Glutamatergic neuron (in vitro differentiated cells): Measurements from ENCODE around the gene AGBL5. TPM values are rescaled to one million over a fixed set of nuclear protein-coding genes. Genes with fewer than 3 reads are reported as not detected.
"Not testable (repeated sequence)": the region's sequence is repeated elsewhere in the genome, so short reads cannot be mapped to it uniquely, and the experiment has no call there.

Experiments used
- DNase-seq: peaks from one replicate; pipeline ENCODE4 v3.0.0; 2022
- H3K27ac Mint-ChIP-seq: one replicate; pipeline ENCODE4 v1.8.0; 2020; ENCODE audit warnings: mild to moderate bottlenecking, mixed read lengths, inconsistent platforms; ENCODE audit not compliant: unreplicated experiment
- H3K27me3 Mint-ChIP-seq: one replicate; pipeline ENCODE4 v1.8.0; 2020; ENCODE audit warnings: mild to moderate bottlenecking, moderate library complexity, mixed read lengths, inconsistent platforms; ENCODE audit not compliant: unreplicated experiment
- H3K36me3 Mint-ChIP-seq: one replicate; pipeline ENCODE4 v1.8.0; 2020; ENCODE audit warnings: mild to moderate bottlenecking, mixed read lengths, inconsistent platforms; ENCODE audit not compliant: unreplicated experiment
- H3K4me1 Mint-ChIP-seq: one replicate; pipeline ENCODE4 v1.8.0; 2020; ENCODE audit warnings: mild to moderate bottlenecking, low read depth, mixed read lengths, inconsistent platforms; ENCODE audit not compliant: unreplicated experiment
- H3K4me3 Mint-ChIP-seq: one replicate; pipeline ENCODE4 v1.8.0; 2020; ENCODE audit warnings: mild to moderate bottlenecking, mixed read lengths, inconsistent platforms; ENCODE audit not compliant: unreplicated experiment
- H3K9me3 Mint-ChIP-seq: one replicate; pipeline ENCODE4 v1.8.0; 2020; ENCODE audit warnings: mild to moderate bottlenecking, moderate library complexity, mixed read lengths, inconsistent platforms; ENCODE audit not compliant: unreplicated experiment
- total RNA-seq: library from RNA; stranded (reverse); fragmentation: NEBNext Ultra II Directional; extraction: Animal tissue kit (Norgen Biotek cat#: 25700); gene quantifications from one replicate; pipeline ENCODE4 v1.2.1, GENCODE V29; 2021; ENCODE audit not compliant: unreplicated experiment
- TF ChIP-seq, protein P1 (sequence below): fragments of 200-600 bp; sonication (generic); IDR thresholded peaks from one replicate; pipeline ENCODE4 v1.5.0; 2021; ENCODE audit not compliant: partially characterized antibody, unreplicated experiment

AGBL5 gene
- total RNA-seq, 1 donor from 2014 or later, result 17.3 TPM

DNA sequence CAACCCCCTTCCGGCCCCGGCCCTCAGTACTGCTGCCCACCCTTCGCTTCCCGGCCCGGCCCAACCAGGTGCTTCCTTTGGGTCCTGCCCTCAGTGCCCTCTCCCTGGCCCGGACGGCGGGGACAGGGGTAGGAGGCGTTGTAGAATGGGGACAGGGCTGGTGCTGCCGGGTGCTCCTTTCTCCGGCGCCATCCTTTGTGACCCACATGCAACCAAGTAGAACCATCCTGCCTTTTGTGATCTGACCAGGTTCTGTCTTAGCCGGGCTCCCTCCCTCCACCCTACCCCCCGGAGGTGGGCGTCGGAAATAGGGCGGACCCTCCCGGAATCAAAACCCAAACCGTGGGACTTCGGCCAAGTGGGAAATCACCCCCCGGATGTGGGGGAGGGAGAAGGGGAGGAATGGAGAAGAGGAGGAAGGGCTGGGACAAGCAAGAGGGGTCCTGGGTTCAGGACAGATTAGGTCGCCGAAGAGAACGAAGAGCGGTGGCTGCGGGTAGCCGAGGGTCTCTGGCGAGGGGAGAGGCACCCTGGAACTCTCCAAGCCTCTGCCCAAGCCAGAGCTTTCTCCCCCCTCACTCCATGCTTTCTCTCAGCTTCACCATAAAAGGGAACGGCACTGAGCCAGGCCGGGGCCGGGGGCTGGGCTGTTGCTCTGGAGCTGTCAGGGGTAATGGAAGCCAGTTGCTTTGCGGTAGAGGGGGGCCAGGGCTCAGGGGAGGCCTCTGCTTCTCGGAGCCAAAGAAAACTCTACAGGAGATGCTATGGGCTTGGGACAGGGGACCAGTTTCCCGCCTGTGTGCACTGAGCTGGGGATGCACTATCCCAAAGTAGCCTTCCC is 20.7 kb downstream of the AGBL5 start:
- peaks cover 31% of the 10 kb centered on the region for H3K4me1 Mint-ChIP-seq
- peaks cover 8% of the 10 kb centered on the region for H3K27me3 Mint-ChIP-seq
- H3K4me3 Mint-ChIP-seq, result peak overlapping the region; percentile 89
- peak overlapping the region; percentile 76 for H3K27ac Mint-ChIP-seq
- peaks cover 5% of the 10 kb centered on the region for H3K36me3 Mint-ChIP-seq
- DNase-seq, result peak; percentile 62
- peaks cover 12% of the 10 kb centered on the region for H3K9me3 Mint-ChIP-seq
- TF ChIP-seq, protein P1, sequence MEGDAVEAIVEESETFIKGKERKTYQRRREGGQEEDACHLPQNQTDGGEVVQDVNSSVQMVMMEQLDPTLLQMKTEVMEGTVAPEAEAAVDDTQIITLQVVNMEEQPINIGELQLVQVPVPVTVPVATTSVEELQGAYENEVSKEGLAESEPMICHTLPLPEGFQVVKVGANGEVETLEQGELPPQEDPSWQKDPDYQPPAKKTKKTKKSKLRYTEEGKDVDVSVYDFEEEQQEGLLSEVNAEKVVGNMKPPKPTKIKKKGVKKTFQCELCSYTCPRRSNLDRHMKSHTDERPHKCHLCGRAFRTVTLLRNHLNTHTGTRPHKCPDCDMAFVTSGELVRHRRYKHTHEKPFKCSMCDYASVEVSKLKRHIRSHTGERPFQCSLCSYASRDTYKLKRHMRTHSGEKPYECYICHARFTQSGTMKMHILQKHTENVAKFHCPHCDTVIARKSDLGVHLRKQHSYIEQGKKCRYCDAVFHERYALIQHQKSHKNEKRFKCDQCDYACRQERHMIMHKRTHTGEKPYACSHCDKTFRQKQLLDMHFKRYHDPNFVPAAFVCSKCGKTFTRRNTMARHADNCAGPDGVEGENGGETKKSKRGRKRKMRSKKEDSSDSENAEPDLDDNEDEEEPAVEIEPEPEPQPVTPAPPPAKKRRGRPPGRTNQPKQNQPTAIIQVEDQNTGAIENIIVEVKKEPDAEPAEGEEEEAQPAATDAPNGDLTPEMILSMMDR, result no peak

DNA sequence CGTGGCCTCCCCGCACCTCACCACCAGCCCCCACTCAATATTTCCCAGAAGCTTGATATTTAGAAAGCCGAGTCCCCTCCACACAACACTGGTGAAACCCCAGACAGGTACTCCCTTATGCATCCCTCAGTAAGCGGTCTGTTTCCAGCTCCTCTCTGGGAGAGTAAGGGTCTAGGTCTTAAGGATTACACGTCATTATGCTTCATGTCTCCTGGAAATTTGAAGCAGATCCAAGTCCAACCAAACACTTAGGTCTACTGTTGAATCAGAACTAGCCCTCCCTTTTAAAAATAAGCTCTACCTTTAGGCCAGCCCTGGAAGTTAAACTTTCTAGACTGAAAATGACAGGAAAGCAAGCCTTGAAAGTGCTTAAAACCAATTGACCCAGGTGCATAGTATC is 21.5 kb downstream of the AGBL5 start:
- Mint-ChIP-seq H3K27me3 (peaks cover 9% of the 10 kb centered on the region), H3K4me3 (peak overlapping the region; percentile 89), H3K9me3 (peaks cover 16% of the 10 kb centered on the region), H3K27ac (no peak overlapping the region), H3K36me3 (peaks cover 5% of the 10 kb centered on the region), H3K4me1 (peaks cover 35% of the 10 kb centered on the region)
- no peak for DNase-seq
- TF ChIP-seq, protein P1, result no peak

DNA sequence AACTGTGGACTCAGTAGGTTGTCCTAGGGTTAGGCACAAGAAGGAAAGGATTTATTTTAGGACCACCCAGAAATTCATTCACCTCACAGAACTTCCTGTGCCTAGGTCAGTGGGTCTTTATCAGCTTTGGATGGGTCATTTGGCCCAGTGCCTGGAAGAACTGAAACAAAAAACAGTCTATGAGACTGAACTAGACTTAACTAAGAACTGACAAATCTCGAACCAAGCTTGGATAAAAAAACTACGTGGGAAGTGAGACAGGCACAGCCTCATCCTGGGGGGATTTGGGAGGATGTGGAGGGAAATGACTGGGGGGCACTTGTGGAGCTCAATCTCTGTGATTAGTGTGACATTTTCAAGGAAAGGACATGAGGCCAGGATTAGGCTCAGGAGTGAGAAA is 22.3 kb downstream of the AGBL5 start:
- peaks cover 33% of the 10 kb centered on the region for H3K4me1 Mint-ChIP-seq
- peaks cover 15% of the 10 kb centered on the region for H3K9me3 Mint-ChIP-seq
- TF ChIP-seq, protein P1, result no peak
- no peak for DNase-seq
- H3K4me3 Mint-ChIP-seq, result no peak overlapping the region
- H3K27ac Mint-ChIP-seq, result no peak overlapping the region
- H3K27me3 Mint-ChIP-seq, result peaks cover 10% of the 10 kb centered on the region
- H3K36me3 Mint-ChIP-seq, result peaks cover 5% of the 10 kb centered on the region

DNA sequence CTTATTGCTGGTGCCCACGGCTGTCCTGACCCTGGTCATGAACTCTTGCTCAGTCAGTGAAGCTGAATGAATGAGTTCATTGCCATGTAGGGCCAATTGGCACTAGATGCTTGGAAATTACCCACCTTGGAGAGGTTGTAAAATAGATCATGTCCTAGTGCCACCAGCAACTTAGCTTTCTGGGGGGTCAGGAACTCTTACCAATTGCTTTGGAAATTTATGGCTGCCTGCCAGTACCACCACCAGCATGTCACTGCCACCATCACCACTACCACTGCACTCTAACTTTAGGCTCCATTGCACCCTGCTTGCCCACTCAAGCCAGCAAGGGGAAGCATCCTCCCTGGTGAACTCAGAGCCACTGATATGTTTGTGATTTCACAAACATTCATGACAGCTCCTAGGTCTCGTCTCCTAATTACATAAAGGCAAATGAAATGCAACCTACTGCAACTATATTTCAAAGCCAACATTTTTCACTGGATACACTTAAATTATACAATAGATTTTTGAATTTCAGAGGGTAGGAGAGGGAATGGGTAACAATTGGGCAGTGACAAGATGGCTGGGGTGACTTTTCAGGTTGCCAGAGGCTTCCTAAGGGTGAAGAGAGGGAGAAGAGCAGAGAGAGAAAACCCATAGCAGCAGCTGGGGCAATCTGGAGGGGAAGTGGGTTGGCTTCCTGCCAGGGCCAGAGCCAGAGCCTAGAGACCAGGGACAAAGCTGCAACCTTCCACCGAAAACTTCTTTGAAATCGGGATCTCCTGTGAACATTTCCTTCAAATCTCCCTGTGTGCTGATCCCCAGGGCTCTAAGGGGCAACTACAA is 23.5 kb downstream of the AGBL5 start:
- Mint-ChIP-seq H3K4me3 (peak overlapping the region; percentile 30), H3K4me1 (peaks cover 31% of the 10 kb centered on the region), H3K36me3 (peaks cover 5% of the 10 kb centered on the region)

DNA sequence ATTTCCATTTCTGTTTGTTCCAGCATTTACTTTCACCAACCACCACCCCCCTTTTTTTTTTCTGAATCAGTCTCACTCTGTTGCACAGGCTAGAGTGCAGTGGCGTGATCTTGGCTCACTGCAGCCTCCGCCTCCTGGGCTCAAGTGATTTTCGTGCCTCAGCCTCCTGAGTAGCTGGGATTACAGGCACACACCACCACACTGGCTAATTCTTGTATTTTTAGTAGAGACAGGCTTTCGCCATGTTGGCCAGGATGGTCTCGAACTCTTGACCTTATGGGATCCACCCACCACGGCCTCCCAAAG is 24.1 kb downstream of the AGBL5 start:
- peaks cover 16% of the 10 kb centered on the region for H3K9me3 Mint-ChIP-seq
- not testable (repeated sequence) for H3K36me3 Mint-ChIP-seq, H3K4me3 Mint-ChIP-seq, H3K27ac Mint-ChIP-seq, DNase-seq
- peaks cover 13% of the 10 kb centered on the region for H3K27me3 Mint-ChIP-seq
- peaks cover 30% of the 10 kb centered on the region for H3K4me1 Mint-ChIP-seq

More for the DNA sequence above, 23.5 kb downstream of the AGBL5 start:
- H3K27ac Mint-ChIP-seq, result no peak overlapping the region
- DNase-seq, result no peak
- H3K27me3 Mint-ChIP-seq, result peaks cover 9% of the 10 kb centered on the region
- TF ChIP-seq, protein P1, result no peak
- H3K9me3 Mint-ChIP-seq, result peaks cover 12% of the 10 kb centered on the region
